IMR-90 (cell line): ENCODE results near the gene TTC21A. TPM values are rescaled to one million over a fixed set of nuclear protein-coding genes. Genes with fewer than 3 reads are reported as not detected.
A peak's percentile ranks its signal among the peaks of the same experiment; 100 is the strongest.

Experiments
- ATAC-seq: fragments of 200-7000 bp; cut with Tn5 transposase; 2 replicates; pipeline ENCODE4 v1.9.1; 2020; ENCODE audit warnings: low read depth, mild to moderate bottlenecking, moderate library complexity
- BruUV-seq: library from RNA; stranded (reverse); fragments of 400-500 nt; replicated peaks from 2 replicates; lab custom pipeline; 2021; lab: Mats Ljungman, UMichigan
- CTCF ChIA-PET: fragments of 300-600 bp; formaldehyde crosslinking; extraction: SDS; loops from one replicate; lab custom pipeline; 2021; ENCODE audit warnings: antibody characterized with exemption; lab: Yijun Ruan, JAX
- POLR2A ChIA-PET: fragments of 300-600 bp; sonication (Branson Sonifier 250); formaldehyde crosslinking; loops from one replicate; lab custom pipeline; 2022; ENCODE audit warnings: antibody characterized with exemption; ENCODE audit not compliant: unreplicated experiment; lab: Charles Lee
- DNase-seq: peaks from one replicate; pipeline ENCODE4 v3.0.0; 2013
- H2AFZ ChIP-seq: replicated peaks from 2 replicates; pipeline ENCODE3; 2013; ENCODE audit warnings: low read length, mild to moderate bottlenecking; ENCODE audit not compliant: poor library complexity
- H2AK5ac ChIP-seq: 2 replicates; pipeline ENCODE4 v1.6.1; 2013; ENCODE audit warnings: low read depth, low read length, inconsistent platforms
- H2AK9ac ChIP-seq: replicated peaks from 2 replicates; pipeline ENCODE3; 2013; ENCODE audit warnings: mild to moderate bottlenecking, low read depth, low read length, moderate library complexity; ENCODE audit not compliant: poor library complexity
- H2BK120ac ChIP-seq: 2 replicates; pipeline ENCODE4 v1.6.1; 2013; ENCODE audit warnings: low read depth, low read length, inconsistent platforms
- H2BK15ac ChIP-seq: 3 replicates; pipeline ENCODE4 v1.6.1; 2013; ENCODE audit warnings: low read depth, low read length, inconsistent platforms
- H2BK20ac ChIP-seq: 2 replicates; pipeline ENCODE4 v1.6.1; 2013; ENCODE audit warnings: low read depth, mild to moderate bottlenecking, inconsistent platforms, low read length, moderate library complexity
- H2BK5ac ChIP-seq: 2 replicates; pipeline ENCODE4 v1.6.1; 2013; ENCODE audit warnings: mild to moderate bottlenecking, low read depth, low read length, inconsistent platforms; ENCODE audit not compliant: poor library complexity, severe bottlenecking
- H3K14ac ChIP-seq: replicated peaks from 2 replicates; pipeline ENCODE4 v1.6.1; 2013; ENCODE audit warnings: low read depth, low read length, inconsistent platforms
- H3K18ac ChIP-seq: 2 replicates; pipeline ENCODE4 v1.6.1; 2013; ENCODE audit warnings: low read depth, low read length, control low read depth
- H3K23ac ChIP-seq: 2 replicates; pipeline ENCODE4 v1.6.1; 2013; ENCODE audit warnings: low read depth, low read length, inconsistent platforms
- H3K27ac ChIP-seq: 2 replicates; pipeline ENCODE4 v1.5.1; 2013; ENCODE audit warnings: mild to moderate bottlenecking, control low read depth, low read length; ENCODE audit not compliant: insufficient read depth
- H3K27me3 ChIP-seq: 2 replicates; pipeline ENCODE4 v1.6.1; 2013; ENCODE audit warnings: low read length; ENCODE audit not compliant: control insufficient read depth, insufficient read depth
- H3K36me3 ChIP-seq: 2 replicates; pipeline ENCODE4 v1.6.1; 2013; ENCODE audit warnings: low read length, mixed read lengths; ENCODE audit not compliant: control insufficient read depth, insufficient read depth
- H3K4ac ChIP-seq: 2 replicates; pipeline ENCODE4 v1.6.1; 2013; ENCODE audit warnings: low read depth, low read length, inconsistent platforms
- H3K4me1 ChIP-seq: 2 replicates; pipeline ENCODE4 v1.6.1; 2013; ENCODE audit warnings: low read length, mixed read lengths; ENCODE audit not compliant: control insufficient read depth, insufficient read depth
- H3K4me2 ChIP-seq: 2 replicates; pipeline ENCODE4 v1.6.1; 2013; ENCODE audit warnings: low read depth, mild to moderate bottlenecking, control low read depth, low read length, moderate library complexity
- H3K4me3 ChIP-seq: 2 replicates; pipeline ENCODE4 v1.5.1; 2013; ENCODE audit warnings: low read depth, mild to moderate bottlenecking, control low read depth, low read length, moderate library complexity; ENCODE audit not compliant: insufficient read depth
- H3K56ac ChIP-seq: 2 replicates; pipeline ENCODE4 v1.6.1; 2013; ENCODE audit warnings: low read length, inconsistent platforms; ENCODE audit not compliant: insufficient read depth; ENCODE audit errors: extremely low read depth
- H3K79me1 ChIP-seq, 2 experiments: 2 replicates each; pipeline ENCODE4 v1.6.1; 2013; ENCODE audit warnings: low read length in 2 of 2, inconsistent platforms in 1 of 2, low read depth in 1 of 2
- H3K9ac ChIP-seq: 2 replicates; pipeline ENCODE4 v1.6.1; 2013; ENCODE audit warnings: low read depth, low read length, control low read depth
- H3K9me1 ChIP-seq: 2 replicates; pipeline ENCODE4 v1.6.1; 2013; ENCODE audit warnings: low read length, inconsistent platforms; ENCODE audit not compliant: insufficient read depth
- H3K9me3 ChIP-seq: 2 replicates; pipeline ENCODE4 v1.6.1; 2013; ENCODE audit warnings: low read length; ENCODE audit not compliant: control insufficient read depth, insufficient read depth
- H4K20me1 ChIP-seq: 2 replicates; pipeline ENCODE4 v1.6.1; 2013; ENCODE audit warnings: low read length, inconsistent platforms; ENCODE audit not compliant: insufficient read depth
- H4K5ac ChIP-seq: 2 replicates; pipeline ENCODE4 v1.6.1; 2013; ENCODE audit warnings: mild to moderate bottlenecking, low read depth, low read length, control low read depth
- H4K8ac ChIP-seq, 2 experiments: 2 replicates each; pipeline ENCODE4 v1.6.1; 2013; ENCODE audit warnings: low read depth in 2 of 2, low read length in 2 of 2, control low read depth in 1 of 2, inconsistent platforms in 1 of 2
- H4K91ac ChIP-seq: 2 replicates; pipeline ENCODE4 v1.6.1; 2013; ENCODE audit warnings: low read depth, low read length, inconsistent platforms; ENCODE audit not compliant: insufficient read depth
- CEBPB ChIP-seq: IDR thresholded peaks from 2 replicates; pipeline ENCODE4 v1.6.1; 2012; ENCODE audit warnings: low read depth, low read length, improper control_type of control experiment
- MAFK ChIP-seq: IDR thresholded peaks from 2 replicates; pipeline ENCODE4 v1.6.1; 2012; ENCODE audit warnings: low read depth, low read length, improper control_type of control experiment
- WGBS, 2 experiments: methylation state at CpG; one replicate each; pipeline versions ENCODE4 v1.1.5 to v1.1.7; 2013; ENCODE audit warnings: missing lambda C conversion rate in 2 of 2; ENCODE audit not compliant: insufficient read length in 1 of 2; ENCODE audit errors: extremely low coverage in 2 of 2; 5-methylcytosine and 5-hydroxymethylcytosine counted together
- dilution Hi-C: fragments of 300-500 bp; cut with HindIII; formaldehyde crosslinking; loops from one replicate; pipeline ENCODE4 v1.14.3; 2018; ENCODE audit warnings: low sequenced_read_pairs; ENCODE audit not compliant: unreplicated experiment
- in situ Hi-C: fragments of 300-500 bp; cut with MboI; formaldehyde crosslinking; loops from 3 replicates; pipeline ENCODE4 v1.14.3; 2019; ENCODE audit warnings: low sequenced_read_pairs, inconsistent platforms, mixed read lengths
- intact Hi-C: fragments of 100-400 bp; cut with micrococcal nuclease; formaldehyde crosslinking; loops from 2 replicates; pipeline ENCODE4 v1.10.0; 2022
- polyA plus RNA-seq, 3 experiments: library from polyadenylated mRNA; depleted of rRNA; stranded (reverse); fragments of >200 nt; gene quantifications; 2 replicates each; pipeline ENCODE4 v1.2.3, GENCODE V29; 2012; ENCODE audit warnings: low replicate concordance in 1 of 3
- total RNA-seq: library from RNA; depleted of rRNA; stranded (reverse); fragments of >200 nt; gene quantifications from 2 replicates; pipeline ENCODE4 v1.2.3, GENCODE V29; 2012

The TTC21A gene
- total and polyA plus RNA-seq, 2 of the 4 experiments (the other 2 are of a cell fraction): 0.90 to 1.8 TPM

DNA sequence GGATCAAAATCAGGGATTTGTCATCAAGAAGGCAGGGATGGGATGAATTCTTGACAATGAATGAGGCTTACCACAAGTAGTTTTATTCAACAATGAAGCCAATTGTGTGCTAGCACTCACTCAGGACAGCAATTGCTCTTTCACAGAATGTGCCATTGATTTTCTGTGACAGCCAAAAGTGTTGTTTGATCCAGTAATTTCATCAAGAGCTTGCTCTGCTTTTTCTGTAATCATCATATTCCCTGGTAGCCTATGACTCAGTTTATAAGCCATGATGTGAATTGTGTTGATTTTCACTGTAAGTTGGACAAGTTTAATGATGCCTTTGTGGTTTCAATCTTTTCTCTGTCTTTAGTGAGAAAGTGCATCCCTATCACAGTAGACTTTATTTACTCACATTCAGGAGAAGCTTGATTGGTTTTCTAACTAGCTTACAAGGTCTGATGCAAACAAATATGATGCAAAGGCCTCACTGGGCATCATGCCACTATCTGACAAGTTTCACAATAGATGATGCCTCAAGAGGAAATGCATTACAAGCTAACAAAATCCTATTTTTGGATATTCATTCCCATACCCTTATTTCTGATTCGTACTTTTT, 59.6 kb downstream of the TTC21A start:
- CTCF ChIA-PET: interaction anchor here (1.0 kb wide), 2 partner anchors 51 to 126 kb away, joined by 3 read pairs; no protein-coding TSS in a partner anchor
- POLR2A ChIA-PET: no interaction called here

More for the DNA sequence above, 59.6 kb downstream of the TTC21A start:
- H3K18ac ChIP-seq: no peak overlapping the region; the same call in 1 of the 2 replicates
- peak overlapping the region; percentile 71 for H2AK5ac ChIP-seq
- H3K79me1 ChIP-seq: no peaks in the 10 kb centered on the region; a peak in 1 of 4 replicates
- H4K8ac ChIP-seq: peak overlapping the region; percentile 22 to 62; a peak in 3 of 4 replicates
- no TSS peak for BruUV-seq
- H3K4me3 ChIP-seq: no peak overlapping the region
- no peak overlapping the region for H2AK9ac ChIP-seq
- WGBS, 2 experiments: no CpG with 5 or more reads among the region's 1 CpG
- peaks cover 5% of the 10 kb centered on the region for H3K4me1 ChIP-seq
- no peak overlapping the region; the same call in 1 of the 2 replicates for H3K56ac ChIP-seq
- H4K20me1 ChIP-seq: no peaks in the 10 kb centered on the region
- peak overlapping the region; percentile 29; the same call in 1 of the 2 replicates for H3K4me2 ChIP-seq
- ATAC-seq (no peak; the same call in 1 of the 2 replicates), DNase-seq (peak; percentile 93)
- H3K27ac ChIP-seq: no peak overlapping the region
- peaks cover 8% of the 10 kb centered on the region for H3K9me1 ChIP-seq
- H3K23ac ChIP-seq: peak overlapping the region; percentile 25; the same call in 1 of the 2 replicates
- H3K36me3 ChIP-seq: no peaks in the 10 kb centered on the region
- TF ChIP-seq MAFK (no peak), CEBPB (peak; percentile 98)
- H3K27me3 ChIP-seq: no peaks in the 10 kb centered on the region
- no peak overlapping the region for H4K5ac ChIP-seq
- peak overlapping the region; percentile 64; the same call in 1 of the 2 replicates for H2BK120ac ChIP-seq
- no peak overlapping the region for H2AFZ ChIP-seq
- H2BK15ac ChIP-seq: peak overlapping the region; percentile 67; the same call in 2 of the 3 replicates
- peak overlapping the region; percentile 32; the same call in 1 of the 2 replicates for H3K14ac ChIP-seq
- H2BK5ac ChIP-seq: peak overlapping the region; percentile 49
- H3K9me3 ChIP-seq: peaks cover 2% of the 10 kb centered on the region; the same call in 1 of the 2 replicates
- dilution Hi-C loops: no loop called here
- peak overlapping the region; percentile 54 for H4K91ac ChIP-seq
- intact Hi-C loops: loop anchor here (5.0 kb wide), 1 partner anchor 60 kb away; the partner anchor contains the start of genes GORASP1 and TTC21A
- no peak overlapping the region for H3K9ac ChIP-seq
- H3K4ac ChIP-seq: peak overlapping the region; percentile 35; the same call in 1 of the 2 replicates
- in situ Hi-C loops: no loop called here
- peak overlapping the region; percentile 90 for H2BK20ac ChIP-seq
